DMS79 (cell line): ENCODE results near the gene IBTK.
"Not testable (repeated sequence)": the region's sequence is repeated elsewhere in the genome, so short reads cannot be mapped to it uniquely, and the experiment has no call there.

Experiments used
- DNase-seq: peaks from one replicate; lab custom pipeline; 2025; lab: John Stamatoyannopoulos, UW

Gene IBTK

GRCh38 chr6:82246802-82247504 lies 591 bp downstream of the IBTK start:
- DNase-seq: peak; percentile 21

GRCh38 chr6:82246370-82246769 lies 1.2 kb downstream of the IBTK start:
- no peak for DNase-seq

DNA sequence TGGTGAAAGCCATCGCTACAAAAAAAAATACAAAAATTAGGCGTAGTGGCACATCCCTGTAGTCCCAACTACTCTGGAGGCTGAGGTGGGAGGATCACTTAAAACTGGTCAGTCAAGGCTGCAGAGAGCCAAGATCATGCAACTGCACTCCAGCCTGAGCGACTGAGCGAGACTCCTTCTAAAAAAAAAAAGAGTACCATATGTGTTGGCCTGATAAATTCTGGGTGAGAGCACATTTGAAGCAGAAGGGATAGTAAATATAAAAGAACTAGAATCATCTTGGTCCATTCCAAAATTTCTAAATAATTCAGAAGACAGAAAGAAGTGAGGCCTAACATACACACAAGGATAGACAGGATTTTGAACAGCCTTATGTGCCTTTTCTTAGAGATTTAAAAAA lies 2.2 kb downstream of the IBTK start:
- DNase-seq: no peak

DNA sequence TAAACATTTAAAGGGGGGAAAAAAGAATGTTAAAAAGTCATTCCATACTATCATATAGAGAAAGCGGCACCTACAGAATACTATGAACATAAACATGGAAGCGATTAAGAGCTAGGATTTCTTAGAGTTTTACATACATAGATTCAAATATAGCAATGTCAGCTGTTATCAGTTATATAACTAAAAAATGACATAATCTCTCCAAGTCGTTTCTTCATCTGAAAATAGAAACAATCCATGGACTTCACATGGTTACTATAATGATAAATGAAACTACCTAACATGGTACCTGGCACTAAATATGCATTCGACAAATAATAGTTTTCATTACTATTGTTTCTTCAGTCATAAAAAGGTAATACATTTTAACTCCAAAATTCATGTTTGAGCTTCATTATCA lies 3.7 kb downstream of the IBTK start:
- DNase-seq: no peak

GRCh38 chr6:82240186-82240585 lies 7.4 kb downstream of the IBTK start:
- no peak for DNase-seq

DNA sequence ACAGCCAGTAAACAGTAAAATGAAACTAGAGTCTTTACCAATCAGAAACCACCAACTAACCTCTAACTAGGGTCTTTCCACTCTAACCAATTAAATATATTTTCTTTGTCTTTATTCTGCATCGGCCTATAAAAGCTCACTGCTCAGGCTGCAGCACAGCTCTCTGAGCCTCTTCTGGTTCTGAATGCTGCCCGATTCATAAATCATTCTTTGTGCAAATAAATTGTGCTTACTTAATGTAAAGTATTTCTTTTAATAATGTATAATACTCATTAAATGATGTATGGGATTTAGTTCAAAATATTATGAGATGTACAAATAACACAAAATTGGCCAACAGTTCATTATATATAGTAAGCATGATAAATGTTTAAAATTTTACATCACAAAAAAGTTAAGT lies 7.9 kb downstream of the IBTK start:
- no peak for DNase-seq

- no peak for DNase-seq
Observed at GRCh38 chr6:82237013-82237412, 10.5 kb downstream of the IBTK start.

- no peak for DNase-seq
Observed at GRCh38 chr6:82227770-82228169, 19.8 kb downstream of the IBTK start.

GRCh38 chr6:82220167-82220566 lies 27.4 kb downstream of the IBTK start:
- DNase-seq: no peak

DNA sequence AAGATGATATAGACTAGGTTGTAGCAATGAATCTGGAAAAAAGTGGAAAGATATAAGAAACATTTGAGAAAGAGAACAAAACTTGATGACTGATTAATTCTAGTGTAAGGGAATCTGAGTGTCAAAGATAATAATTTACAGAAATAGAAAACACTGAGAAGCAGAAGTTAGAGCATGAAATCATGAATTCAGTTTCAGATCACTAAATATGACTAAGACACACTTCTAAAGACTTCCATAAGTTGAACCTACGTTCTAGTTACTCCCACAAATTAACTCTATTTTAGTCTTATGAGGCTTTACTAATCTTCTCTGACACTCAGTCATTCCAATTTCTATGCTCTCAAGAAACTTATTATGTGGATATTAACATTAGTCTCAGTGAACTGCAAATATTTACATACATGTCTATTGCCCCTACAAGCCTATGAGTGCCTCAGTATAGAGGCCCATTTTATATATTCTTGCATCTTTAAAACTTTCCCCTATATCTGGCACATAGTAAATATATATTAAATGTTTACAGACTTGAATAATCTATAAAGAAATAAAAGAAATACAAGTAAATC lies 30.4 kb downstream of the IBTK start:
- no peak for DNase-seq

DNA sequence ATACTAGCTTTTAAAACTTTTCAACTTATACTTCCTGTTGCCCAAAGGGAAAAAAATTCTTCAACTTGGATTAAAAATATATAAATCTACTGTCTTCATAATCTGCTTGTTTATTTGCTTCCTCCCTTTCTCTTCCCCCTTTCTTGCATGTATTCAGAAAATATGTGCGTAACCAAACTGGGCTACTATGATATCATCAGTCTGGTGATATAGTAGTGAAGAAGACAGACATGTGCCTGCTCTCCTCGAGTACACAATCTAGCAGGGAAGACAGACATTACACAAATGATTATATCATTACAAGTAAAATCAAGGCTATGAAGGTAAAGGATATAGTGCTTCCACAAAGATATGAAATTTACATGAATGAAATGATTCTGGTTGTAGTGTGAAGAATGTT lies 31.0 kb downstream of the IBTK start:
- no peak for DNase-seq

GRCh38 chr6:82211326-82211725 lies 36.2 kb downstream of the IBTK start:
- DNase-seq: no peak

DNA sequence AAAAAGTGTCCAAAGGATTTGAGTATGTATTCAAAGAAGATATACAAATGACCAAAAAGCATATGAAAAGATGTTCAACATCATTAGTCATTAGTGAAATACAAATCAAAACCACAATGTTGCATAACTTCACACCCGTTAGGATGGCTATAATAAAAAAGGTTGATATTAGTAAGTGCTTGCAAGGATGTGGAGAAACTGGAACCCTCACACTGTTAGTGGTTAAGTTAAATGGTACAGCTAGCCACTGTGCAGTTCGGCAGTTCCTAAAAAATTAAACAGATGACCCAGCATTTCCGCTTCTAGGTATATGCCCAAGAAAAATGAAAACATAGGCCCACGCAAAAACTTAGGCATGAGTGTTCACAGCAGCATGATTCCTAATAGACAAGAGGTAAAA lies 38.6 kb downstream of the IBTK start:
- no peak for DNase-seq

- DNase-seq: no peak
Observed at GRCh38 chr6:82205930-82206392, 41.6 kb downstream of the IBTK start.

GRCh38 chr6:82204020-82204419 lies 43.5 kb downstream of the IBTK start:
- no peak for DNase-seq

GRCh38 chr6:82197784-82198183 lies 49.8 kb downstream of the IBTK start:
- DNase-seq: no peak

- DNase-seq: not testable (repeated sequence)
Observed at GRCh38 chr6:82197245-82197644, 50.3 kb downstream of the IBTK start.

DNA sequence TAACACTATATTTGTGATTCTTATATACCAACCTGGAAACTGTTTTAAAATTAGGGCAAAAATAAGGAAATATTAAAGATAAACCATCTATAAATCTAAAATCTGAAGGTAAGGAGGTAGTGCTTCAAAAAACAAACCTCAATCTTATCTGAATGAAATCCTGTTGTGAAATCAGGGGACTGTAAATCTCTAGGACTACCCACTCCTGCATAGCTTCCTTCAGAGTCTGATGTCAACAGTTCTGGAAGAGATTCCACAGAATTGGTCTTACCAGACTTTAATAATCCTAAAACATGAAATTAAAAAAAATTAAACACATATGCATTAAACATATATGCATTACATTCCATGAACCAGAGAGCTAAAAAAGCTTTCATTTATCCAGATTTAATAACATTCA lies 51.4 kb downstream of the IBTK start:
- no peak for DNase-seq

GRCh38 chr6:82195619-82196018 lies 51.9 kb downstream of the IBTK start:
- DNase-seq: no peak

GRCh38 chr6:82185948-82186535 lies 61.5 kb downstream of the IBTK start:
- no peak for DNase-seq

- no peak for DNase-seq
Observed at GRCh38 chr6:82183642-82184282, 63.8 kb downstream of the IBTK start.

- DNase-seq: no peak
Observed at GRCh38 chr6:82182756-82183155, 64.8 kb downstream of the IBTK start.

GRCh38 chr6:82179415-82179814 lies 68.1 kb downstream of the IBTK start:
- DNase-seq: no peak
